Astrocyte (in vitro differentiated cells and primary cell): Measurements from ENCODE around the gene TNNI2. TPM values are rescaled to one million over a fixed set of nuclear protein-coding genes. Genes with fewer than 3 reads are reported as not detected.
"Not testable (repeated sequence)": the region's sequence is repeated elsewhere in the genome, so short reads cannot be mapped to it uniquely, and the experiment has no call there.

Experiments
- DNase-seq: peaks from one replicate; pipeline ENCODE4 v3.0.0-alpha.2; 2010; ENCODE audit warnings: low read depth
- FAIRE-seq: peaks from 2 replicates; lab custom pipeline; 2011; peaks lifted over from hg19 to GRCh38; lab: Jason Lieb, UNC
- H2AFZ ChIP-seq: 2 replicates; pipeline ENCODE4 v1.6.0; 2012; ENCODE audit warnings: low read depth, low read length, inconsistent platforms
- H3K27ac ChIP-seq: 2 replicates; pipeline ENCODE4 v1.5.1; 2011; ENCODE audit warnings: low read depth, low read length, inconsistent platforms
- H3K27me3 ChIP-seq: 2 replicates; pipeline ENCODE4 v1.6.0; 2011; ENCODE audit warnings: low read length, inconsistent platforms; ENCODE audit not compliant: insufficient read depth
- H3K36me3 ChIP-seq: 2 replicates; pipeline ENCODE4 v1.5.1; 2011; ENCODE audit warnings: low read length, inconsistent platforms; ENCODE audit not compliant: insufficient read depth
- H3K4me1 ChIP-seq: 2 replicates; pipeline ENCODE4 v1.5.1; 2011; ENCODE audit warnings: low read length, inconsistent platforms; ENCODE audit not compliant: insufficient read depth
- H3K4me2 ChIP-seq: 2 replicates; pipeline ENCODE4 v1.6.0; 2012; ENCODE audit warnings: low read length, inconsistent platforms
- H3K4me3 ChIP-seq: 2 replicates; pipeline ENCODE4 v1.5.1; 2011; ENCODE audit warnings: low read depth, mild to moderate bottlenecking, low read length, inconsistent platforms; ENCODE audit not compliant: insufficient read depth
- H3K79me2 ChIP-seq: 2 replicates; pipeline ENCODE4 v1.6.0; 2012; ENCODE audit warnings: mild to moderate bottlenecking, low read length, inconsistent platforms; ENCODE audit not compliant: insufficient read depth
- H3K9ac ChIP-seq: 2 replicates; pipeline ENCODE4 v1.6.0; 2012; ENCODE audit warnings: mild to moderate bottlenecking, low read length, inconsistent platforms
- H3K9me3 ChIP-seq: 2 replicates; pipeline ENCODE4 v1.5.1; 2012; ENCODE audit warnings: low read depth, mild to moderate bottlenecking, low read length, inconsistent platforms; ENCODE audit not compliant: insufficient read depth
- H4K20me1 ChIP-seq: 2 replicates; pipeline ENCODE4 v1.6.0; 2012; ENCODE audit warnings: low read length, inconsistent platforms; ENCODE audit not compliant: insufficient read depth
- H3K27ac Mint-ChIP-seq: one replicate; pipeline ENCODE4 v1.8.0; 2021; ENCODE audit warnings: mild to moderate bottlenecking, mixed read lengths; ENCODE audit not compliant: unreplicated experiment
- H3K27me3 Mint-ChIP-seq: one replicate; pipeline ENCODE4 v1.8.0; 2021; ENCODE audit warnings: low read depth, mixed read lengths; ENCODE audit not compliant: unreplicated experiment
- H3K36me3 Mint-ChIP-seq: one replicate; pipeline ENCODE4 v1.8.0; 2021; ENCODE audit warnings: low read depth, mixed read lengths; ENCODE audit not compliant: unreplicated experiment
- H3K4me1 Mint-ChIP-seq: one replicate; pipeline ENCODE4 v1.8.0; 2021; ENCODE audit warnings: low read depth, mixed read lengths; ENCODE audit not compliant: unreplicated experiment
- H3K4me3 Mint-ChIP-seq: one replicate; pipeline ENCODE4 v1.8.0; 2021; ENCODE audit warnings: mild to moderate bottlenecking, moderate library complexity, mixed read lengths; ENCODE audit not compliant: unreplicated experiment
- H3K9me3 Mint-ChIP-seq: one replicate; pipeline ENCODE4 v1.8.0; 2021; ENCODE audit warnings: mild to moderate bottlenecking, mixed read lengths; ENCODE audit not compliant: unreplicated experiment
- EZH2 ChIP-seq: IDR thresholded peaks from 2 replicates; pipeline ENCODE4 v1.6.1; 2012; ENCODE audit warnings: mild to moderate bottlenecking, low read length, inconsistent platforms; ENCODE audit not compliant: insufficient read depth
- total RNA-seq: library from RNA; stranded (reverse); gene quantifications from 2 replicates; pipeline ENCODE4 v1.2.1, GENCODE V29; 2021
- TF ChIP-seq, protein P1 (sequence below): IDR thresholded peaks from 2 replicates; pipeline ENCODE4 v1.5.1; 2011; ENCODE audit warnings: low read depth, mild to moderate bottlenecking, inconsistent platforms, low read length, moderate library complexity; ENCODE audit not compliant: insufficient read depth

The TNNI2 gene
- total RNA-seq, 1 donor from 2014 or later: not detected

DNA sequence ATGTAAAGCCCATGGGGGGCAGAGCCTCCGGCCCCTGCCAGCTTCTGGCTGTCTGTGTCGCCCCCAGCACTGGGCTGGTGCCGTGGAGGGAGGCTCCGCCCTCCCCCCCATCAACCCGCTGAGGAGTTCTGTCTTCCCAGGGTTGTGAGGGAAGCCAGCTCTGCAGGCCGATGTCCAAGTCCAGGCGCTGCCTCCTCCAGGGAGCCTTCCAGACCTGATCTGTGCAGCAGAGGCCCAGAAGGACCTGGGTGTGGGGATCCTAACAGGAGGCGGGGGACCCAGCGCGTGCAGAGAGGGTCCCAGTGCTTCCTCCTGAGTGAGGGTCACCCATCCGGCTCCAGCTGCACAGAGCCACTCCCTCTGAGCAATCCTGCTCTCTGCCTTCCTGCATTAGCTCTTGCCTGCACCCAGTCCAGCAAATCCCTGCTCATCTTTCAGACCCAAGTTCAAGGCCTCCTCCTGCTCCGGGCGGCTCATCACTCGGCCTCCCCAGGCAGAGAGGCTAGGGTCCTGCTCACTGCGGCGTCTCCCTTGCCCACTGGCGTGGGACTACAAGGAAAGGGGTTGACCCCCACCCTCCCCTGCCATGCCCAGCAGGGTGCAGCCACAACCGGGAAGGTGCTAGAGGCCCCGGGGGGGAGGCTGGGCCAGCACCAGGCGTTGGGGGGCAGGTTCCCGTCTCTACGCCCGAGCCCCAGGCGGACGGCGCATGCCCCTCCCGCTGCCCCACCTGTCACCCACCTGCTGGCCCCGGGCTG, 36.5 kb downstream of the TNNI2 start:
- no peaks in the 10 kb centered on the region for H3K9me3 ChIP-seq
- TF ChIP-seq, protein P1, sequence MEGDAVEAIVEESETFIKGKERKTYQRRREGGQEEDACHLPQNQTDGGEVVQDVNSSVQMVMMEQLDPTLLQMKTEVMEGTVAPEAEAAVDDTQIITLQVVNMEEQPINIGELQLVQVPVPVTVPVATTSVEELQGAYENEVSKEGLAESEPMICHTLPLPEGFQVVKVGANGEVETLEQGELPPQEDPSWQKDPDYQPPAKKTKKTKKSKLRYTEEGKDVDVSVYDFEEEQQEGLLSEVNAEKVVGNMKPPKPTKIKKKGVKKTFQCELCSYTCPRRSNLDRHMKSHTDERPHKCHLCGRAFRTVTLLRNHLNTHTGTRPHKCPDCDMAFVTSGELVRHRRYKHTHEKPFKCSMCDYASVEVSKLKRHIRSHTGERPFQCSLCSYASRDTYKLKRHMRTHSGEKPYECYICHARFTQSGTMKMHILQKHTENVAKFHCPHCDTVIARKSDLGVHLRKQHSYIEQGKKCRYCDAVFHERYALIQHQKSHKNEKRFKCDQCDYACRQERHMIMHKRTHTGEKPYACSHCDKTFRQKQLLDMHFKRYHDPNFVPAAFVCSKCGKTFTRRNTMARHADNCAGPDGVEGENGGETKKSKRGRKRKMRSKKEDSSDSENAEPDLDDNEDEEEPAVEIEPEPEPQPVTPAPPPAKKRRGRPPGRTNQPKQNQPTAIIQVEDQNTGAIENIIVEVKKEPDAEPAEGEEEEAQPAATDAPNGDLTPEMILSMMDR: no peak
- TF ChIP-seq EZH2: no peak
- Mint-ChIP-seq H3K4me1 (no peaks in the 10 kb centered on the region), H3K36me3 (no peaks in the 10 kb centered on the region), H3K27me3 (peaks cover 8% of the 10 kb centered on the region), H3K9me3 (no peaks in the 10 kb centered on the region), H3K27ac (no peak overlapping the region), H3K4me3 (no peak overlapping the region)
- H3K79me2 ChIP-seq: no peaks in the 10 kb centered on the region
- no peak overlapping the region for H3K4me2 ChIP-seq
- no peak overlapping the region for H3K9ac ChIP-seq
- peaks cover 2% of the 10 kb centered on the region for H3K27me3 ChIP-seq
- FAIRE-seq (no peak), DNase-seq (no peak)
- H3K4me1 ChIP-seq: peaks cover 8% of the 10 kb centered on the region
- H3K27ac ChIP-seq: no peak overlapping the region
- no peak overlapping the region for H2AFZ ChIP-seq
- no peaks in the 10 kb centered on the region for H3K36me3 ChIP-seq
- H3K4me3 ChIP-seq: no peak overlapping the region
- H4K20me1 ChIP-seq: no peaks in the 10 kb centered on the region

DNA sequence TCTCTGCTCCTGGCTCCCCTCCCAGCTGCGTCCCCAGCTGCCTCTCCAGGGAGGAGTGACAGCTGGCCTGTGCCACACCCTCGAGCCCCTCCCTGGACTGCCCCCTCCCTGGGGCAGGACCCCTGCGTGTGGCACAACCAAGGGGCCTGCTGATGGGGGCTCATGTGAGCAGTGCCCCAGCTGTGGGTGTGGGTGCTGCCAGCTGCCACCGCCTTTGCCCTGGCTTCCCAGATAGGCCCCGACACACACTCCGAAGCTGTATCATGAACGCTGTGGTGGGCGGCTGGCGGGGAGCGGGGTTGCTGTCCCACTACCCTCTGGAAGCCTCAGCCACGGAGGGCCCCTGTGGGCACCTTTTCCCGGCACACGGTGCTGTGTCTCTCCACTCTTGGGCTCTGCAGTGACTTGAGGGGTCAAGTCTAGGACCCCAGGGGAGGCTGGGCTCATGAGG, 37.1 kb downstream of the TNNI2 start:
- not testable (repeated sequence) for H3K4me1 ChIP-seq, FAIRE-seq, H3K27ac ChIP-seq, H4K20me1 ChIP-seq, H3K27ac Mint-ChIP-seq, H3K27me3 ChIP-seq, H3K36me3 Mint-ChIP-seq, H3K4me2 ChIP-seq, DNase-seq, H3K4me3 Mint-ChIP-seq, H3K79me2 ChIP-seq, H2AFZ ChIP-seq, H3K36me3 ChIP-seq, H3K9me3 ChIP-seq, H3K27me3 Mint-ChIP-seq, H3K4me3 ChIP-seq, H3K9me3 Mint-ChIP-seq, H3K4me1 Mint-ChIP-seq
- peak overlapping the region; percentile 35 for H3K9ac ChIP-seq

DNA sequence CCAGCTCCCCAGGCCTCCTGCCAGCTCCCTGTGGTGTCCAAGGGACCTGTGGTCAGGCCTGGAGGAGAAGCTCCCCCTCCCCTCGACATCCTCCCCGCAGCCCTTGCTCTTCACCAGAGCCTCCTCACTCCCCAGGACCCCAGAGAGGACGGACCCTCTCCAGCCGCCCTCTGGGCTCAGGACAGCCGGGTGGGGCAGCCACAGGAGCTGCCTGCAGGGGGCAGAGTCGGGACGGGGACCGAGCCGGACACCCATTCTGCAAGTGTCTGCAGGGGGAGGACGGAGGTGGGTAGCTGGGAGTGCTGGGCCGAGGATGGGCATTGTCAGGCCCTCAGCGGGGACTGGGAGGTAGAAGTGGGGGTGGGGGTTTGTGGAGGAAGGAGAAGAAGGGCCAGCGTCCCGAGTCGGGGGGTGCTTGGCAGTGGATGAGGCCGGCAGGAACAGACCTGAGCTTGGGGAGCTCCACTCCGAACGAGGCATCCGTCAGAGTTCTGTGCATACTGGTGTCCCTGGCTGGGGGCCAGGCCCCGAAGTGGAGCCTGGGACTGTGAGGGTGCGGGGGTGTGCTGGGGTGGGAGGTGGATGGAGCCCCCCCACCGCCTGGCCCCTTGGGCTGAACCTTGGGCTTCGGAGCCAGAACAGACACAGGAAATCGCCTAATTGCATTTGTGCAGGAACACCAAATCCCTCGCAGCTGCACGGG, 37.7 kb downstream of the TNNI2 start:
- Mint-ChIP-seq H3K27ac (peak overlapping the region; percentile 69), H3K4me3 (no peak overlapping the region), H3K4me1 (no peaks in the 10 kb centered on the region), H3K36me3 (no peaks in the 10 kb centered on the region), H3K9me3 (no peaks in the 10 kb centered on the region), H3K27me3 (no peaks in the 10 kb centered on the region)
- Histone ChIP-seq H3K9ac (peak overlapping the region; percentile 35), H3K27me3 (no peaks in the 10 kb centered on the region), H3K79me2 (no peaks in the 10 kb centered on the region), H3K4me2 (peak overlapping the region; percentile 59), H3K9me3 (no peaks in the 10 kb centered on the region), H2AFZ (peak overlapping the region; percentile 34), H3K36me3 (no peaks in the 10 kb centered on the region), H3K4me3 (no peak overlapping the region), H3K27ac (no peak overlapping the region), H3K4me1 (peaks cover 8% of the 10 kb centered on the region), H4K20me1 (no peaks in the 10 kb centered on the region)
- TF ChIP-seq EZH2: no peak
- TF ChIP-seq, protein P1: peak; percentile 19
- FAIRE-seq (no peak), DNase-seq (no peak)
